ENCODE data around the gene CD83.

DNA sequence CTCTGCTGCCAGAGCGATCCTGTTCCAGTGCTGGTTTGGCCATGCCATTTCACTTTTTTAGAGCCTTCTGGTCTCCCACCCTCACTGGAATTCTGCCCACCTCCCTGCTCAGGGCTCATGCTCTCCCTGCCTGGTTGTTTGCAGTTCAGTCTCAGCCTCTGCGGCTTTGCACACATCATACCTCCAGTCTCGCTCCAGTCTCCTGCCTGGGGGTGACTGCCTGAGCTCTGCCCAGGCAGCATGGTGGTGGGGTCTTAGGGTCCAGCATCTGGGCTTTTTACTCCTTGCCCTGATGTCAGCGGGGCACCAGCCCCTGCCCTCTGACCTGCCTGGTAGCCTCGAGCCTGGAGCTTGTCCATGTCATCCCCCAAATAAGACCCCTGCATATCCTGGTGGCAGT lies 30.9 kb downstream of the CD83 start:
- TF ChIP-seq FOSL1 (IDR thresholded peaks at IDR 0.05; ENCODE audit: insufficient read depth, low read depth, low read length) = no peak
- no peak for TF ChIP-seq SUZ12 (IDR thresholded peaks at IDR 0.05; ENCODE audit: low read length)
- no peak for TF ChIP-seq POLR2A (IDR thresholded peaks at IDR 0.05; ENCODE audit: control extremely low read depth in 1 of 2, low read depth in 2 of 2, low read length in 2 of 2)
- TF ChIP-seq SIRT6 (IDR thresholded peaks at IDR 0.05; ENCODE audit: low read length) = no peak
- TF ChIP-seq EZH2 (IDR thresholded peaks at IDR 0.05; ENCODE audit: low read depth, low read length, severe bottlenecking) = no peak
- no peak for TF ChIP-seq CTCF (IDR thresholded peaks at IDR 0.05; ENCODE audit: control extremely low read depth in 1 of 3, insufficient read depth in 1 of 3, low read depth in 1 of 3, low read length in 3 of 3)
- TF ChIP-seq RAD21 (IDR thresholded peaks at IDR 0.05 in 1 of 2, conservative IDR thresholded peaks at IDR 0.05 in 1 of 2; ENCODE audit: low read depth in 2 of 2, low read length in 2 of 2) = no peak
- TF ChIP-seq POLR2AphosphoS5 (IDR thresholded peaks at IDR 0.05; ENCODE audit: low read depth, low read length) = no peak
- TF ChIP-seq KDM5A (IDR thresholded peaks at IDR 0.05; ENCODE audit: low read length) = no peak
- TF ChIP-seq EP300 (IDR thresholded peaks at IDR 0.05; ENCODE audit: borderline replicate concordance in 1 of 2, low read depth in 2 of 2, low read length in 2 of 2) = no peak
- no peak for TF ChIP-seq SP1 (IDR thresholded peaks at IDR 0.05; ENCODE audit: low read depth, low read length)
